ENCODE measurements around the gene FICD. TPM values are rescaled to one million over a fixed set of nuclear protein-coding genes. Genes with fewer than 3 reads are reported as not detected.

Gene FICD
- total RNA-seq, 1 donor from 2014 or later, result 7.1 TPM

DNA sequence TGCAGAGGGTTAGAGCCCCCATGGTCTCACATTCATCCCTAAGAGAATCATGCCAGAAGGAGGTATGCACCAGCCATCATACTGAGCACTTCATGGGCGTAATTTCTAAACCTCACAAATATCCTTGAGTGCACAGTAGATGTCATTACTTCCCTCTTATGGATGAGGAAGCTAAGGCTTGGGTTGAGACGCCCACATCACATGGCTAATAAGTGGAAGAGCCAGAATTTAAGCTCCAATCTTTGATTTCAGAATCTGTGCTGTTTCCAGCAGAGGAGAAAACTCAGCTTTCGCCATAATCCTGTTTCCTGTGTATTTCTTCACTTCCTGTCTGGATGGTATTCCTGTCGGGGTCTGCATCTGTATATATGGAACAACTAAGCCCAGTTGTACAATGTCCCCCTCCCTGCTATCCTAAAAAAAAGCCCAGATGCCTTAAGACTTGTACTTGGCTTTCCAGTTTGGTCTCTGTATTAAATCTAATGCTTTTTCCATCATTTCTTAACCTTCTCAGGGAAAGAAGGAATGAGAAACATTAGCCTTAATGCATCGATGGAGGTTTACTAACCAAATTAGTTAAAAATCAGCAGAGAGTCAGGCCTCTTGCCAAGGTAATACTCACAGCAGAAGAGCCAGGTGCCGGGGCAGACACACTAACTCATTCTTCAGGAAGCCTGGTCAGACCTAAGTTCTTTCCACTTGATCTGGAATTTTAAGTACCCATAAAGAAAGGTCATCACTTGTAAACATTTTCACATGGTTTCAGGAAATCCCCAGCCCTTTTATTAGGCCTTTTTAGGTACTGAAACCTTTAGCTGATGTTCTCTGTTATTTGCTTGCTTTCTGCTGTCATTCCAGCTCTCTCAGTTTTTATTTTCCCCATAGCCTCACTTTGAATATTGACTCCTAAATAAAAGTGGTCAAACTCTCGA lies 52.6 kb downstream of the FICD start:
- H2AFZ ChIP-seq (replicated peaks), result no peak overlapping the region
- peaks cover 6% of the 10 kb centered on the region for H3K36me3 ChIP-seq
- peaks cover 13% of the 10 kb centered on the region for H3F3A ChIP-seq (ENCODE audit: low read depth)
- no peak overlapping the region for H3K9ac ChIP-seq
- H3K27me3 ChIP-seq, result no peaks in the 10 kb centered on the region
- TF ChIP-seq CTCF (IDR thresholded peaks at IDR 0.05) (no peak), EZH2 (IDR thresholded peaks at IDR 0.05) (no peak), EZH2phosphoT487 (IDR thresholded peaks at IDR 0.05) (no peak)
- Mint-ChIP-seq H3K27me3 (ENCODE audit: insufficient read depth, low read depth) (peaks cover 5% of the 10 kb centered on the region), H3K9me3 (no peaks in the 10 kb centered on the region), H3K4me1 (peaks cover 11% of the 10 kb centered on the region), H3K36me3 (peaks cover 13% of the 10 kb centered on the region), H3K27ac (no peak overlapping the region), H3K4me3 (no peak overlapping the region)
- no peaks in the 10 kb centered on the region for H3K9me3 ChIP-seq (ENCODE audit: low read depth)
- no peak for DNase-seq (ENCODE audit: low spot score)
- H3K4me2 ChIP-seq, result no peak overlapping the region
- H3K27ac ChIP-seq, result no peak overlapping the region
- H3K79me2 ChIP-seq (ENCODE audit: low read depth), result peaks cover 19% of the 10 kb centered on the region
- no peak overlapping the region for H3K4me3 ChIP-seq
- peaks cover 5% of the 10 kb centered on the region for H4K20me1 ChIP-seq (ENCODE audit: low read depth)
- H3K4me1 ChIP-seq, result no peaks in the 10 kb centered on the region

- no peaks in the 10 kb centered on the region for H3K9me3 Mint-ChIP-seq
- Histone ChIP-seq H3F3A (ENCODE audit: low read depth) (peaks cover 13% of the 10 kb centered on the region), H2AFZ (replicated peaks) (no peak overlapping the region), H3K27me3 (no peaks in the 10 kb centered on the region), H3K27ac (no peak overlapping the region), H3K36me3 (peaks cover 6% of the 10 kb centered on the region), H3K4me3 (no peak overlapping the region), H4K20me1 (ENCODE audit: low read depth) (no peaks in the 10 kb centered on the region), H3K4me2 (no peak overlapping the region), H3K9me3 (ENCODE audit: low read depth) (no peaks in the 10 kb centered on the region), H3K4me1 (no peaks in the 10 kb centered on the region), H3K79me2 (ENCODE audit: low read depth) (peaks cover 10% of the 10 kb centered on the region), H3K9ac (no peak overlapping the region)
- H3K27ac Mint-ChIP-seq, result no peak overlapping the region
- TF ChIP-seq EZH2 (IDR thresholded peaks at IDR 0.05), result no peak
- TF ChIP-seq CTCF (IDR thresholded peaks at IDR 0.05), result no peak
- TF ChIP-seq EZH2phosphoT487 (IDR thresholded peaks at IDR 0.05), result no peak
- DNase-seq (ENCODE audit: low spot score), result no peak
- no peak overlapping the region for H3K4me3 Mint-ChIP-seq
- H3K27me3 Mint-ChIP-seq (ENCODE audit: insufficient read depth, low read depth), result peaks cover 5% of the 10 kb centered on the region
- peaks cover 6% of the 10 kb centered on the region for H3K4me1 Mint-ChIP-seq
- H3K36me3 Mint-ChIP-seq, result peaks cover 13% of the 10 kb centered on the region
These were observed 53.5 kb downstream of the FICD start for GRCh38 chr12:108568338-108569154.

Other genes with a start within 250 kb of the FICD start
- 0.09 TPM in 1 of 2 replicates, not detected in the other for gene CMKLR1, start 176.0 kb upstream of the FICD start, total RNA-seq (ENCODE audit: low replicate concordance)
- 79.0 and 116 TPM in 2 replicates for gene SART3, start 45.9 kb downstream of the FICD start, total RNA-seq (ENCODE audit: low replicate concordance)
- 78.9 TPM in 2 replicates for gene ISCU, start 47.3 kb downstream of the FICD start, total RNA-seq (ENCODE audit: low replicate concordance)
- gene TMEM119, start 82.8 kb downstream of the FICD start, total RNA-seq (ENCODE audit: low replicate concordance), result 0.97 and 2.0 TPM in 2 replicates
- gene SELPLG, start 118.6 kb downstream of the FICD start, total RNA-seq (ENCODE audit: low replicate concordance), result not detected in 2 replicates
- 116 and 128 TPM in 2 replicates for gene CORO1C, start 216.2 kb downstream of the FICD start, total RNA-seq (ENCODE audit: low replicate concordance)